SIG-M5 treated with dmso at 0.1 percent for 504 hours (cell line): ENCODE results near the gene CALCOCO1.
A peak's percentile ranks its signal among the peaks of the same experiment; 100 is the strongest.
"Not testable (repeated sequence)": the region's sequence is repeated elsewhere in the genome, so short reads cannot be mapped to it uniquely, and the experiment has no call there.

ENCODE experiments used
- DNase-seq: peaks from one replicate; lab custom pipeline; 2025; ENCODE audit not compliant: unreplicated experiment; lab: John Stamatoyannopoulos, UW

CALCOCO1 gene

DNA sequence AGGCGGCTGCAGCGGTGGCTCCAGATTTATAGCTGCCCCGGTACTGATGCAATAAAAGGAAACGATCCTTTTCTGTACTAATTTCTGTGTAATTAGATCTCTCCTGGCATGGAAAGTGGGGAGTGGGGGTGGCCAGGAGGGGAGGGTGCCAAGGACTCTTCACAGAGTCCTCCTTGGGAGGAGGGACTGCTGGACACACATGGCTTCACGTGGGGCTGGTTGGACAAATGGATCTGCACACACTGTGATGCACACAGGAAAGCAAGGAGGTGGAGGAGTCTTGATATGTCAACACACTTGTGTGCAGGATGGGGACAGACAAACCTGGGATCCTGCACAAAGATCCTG lies 27.6 kb downstream of the CALCOCO1 start:
- DNase-seq, result no peak

DNA sequence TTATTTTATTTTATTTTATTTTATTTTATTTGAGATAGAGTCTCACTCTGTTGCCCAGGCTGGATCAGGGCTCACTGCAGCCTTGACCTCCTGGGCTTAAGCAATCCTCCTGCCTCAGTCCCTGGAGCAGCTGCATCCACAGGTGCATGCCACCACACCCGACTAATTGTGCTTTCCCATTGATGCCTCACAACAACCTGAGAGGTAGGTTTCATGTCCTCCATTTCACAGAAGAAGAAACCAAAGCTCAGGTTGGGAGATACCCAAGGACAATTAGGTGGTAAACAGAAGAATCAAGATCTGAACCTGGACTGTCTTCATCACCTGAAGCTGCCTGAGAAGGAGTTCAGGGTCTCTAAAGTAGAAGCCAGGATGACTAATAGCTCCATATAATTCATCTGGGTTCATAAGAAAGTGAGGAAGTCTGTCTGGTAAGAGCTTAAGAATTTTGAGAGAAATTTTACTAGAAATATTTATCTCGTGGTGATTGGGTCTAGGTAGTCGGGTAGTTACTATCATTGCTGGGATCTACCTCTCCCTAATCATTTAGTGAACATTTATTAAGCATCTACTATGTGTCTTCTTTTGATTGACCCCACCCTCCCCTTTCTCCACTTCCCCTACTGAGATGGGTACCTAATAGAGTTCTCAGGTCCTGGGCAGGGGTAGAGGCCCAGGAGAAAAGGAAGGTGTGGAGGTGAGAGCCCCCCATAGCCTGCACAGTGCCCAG lies 28.1 kb downstream of the CALCOCO1 start:
- no peak for DNase-seq

GRCh38 chr12:53696655-53697331 lies 30.5 kb downstream of the CALCOCO1 start:
- no peak for DNase-seq

- peak; percentile 72 for DNase-seq
Measured at GRCh38 chr12:53696285-53696654, 31.0 kb downstream of the CALCOCO1 start.

DNA sequence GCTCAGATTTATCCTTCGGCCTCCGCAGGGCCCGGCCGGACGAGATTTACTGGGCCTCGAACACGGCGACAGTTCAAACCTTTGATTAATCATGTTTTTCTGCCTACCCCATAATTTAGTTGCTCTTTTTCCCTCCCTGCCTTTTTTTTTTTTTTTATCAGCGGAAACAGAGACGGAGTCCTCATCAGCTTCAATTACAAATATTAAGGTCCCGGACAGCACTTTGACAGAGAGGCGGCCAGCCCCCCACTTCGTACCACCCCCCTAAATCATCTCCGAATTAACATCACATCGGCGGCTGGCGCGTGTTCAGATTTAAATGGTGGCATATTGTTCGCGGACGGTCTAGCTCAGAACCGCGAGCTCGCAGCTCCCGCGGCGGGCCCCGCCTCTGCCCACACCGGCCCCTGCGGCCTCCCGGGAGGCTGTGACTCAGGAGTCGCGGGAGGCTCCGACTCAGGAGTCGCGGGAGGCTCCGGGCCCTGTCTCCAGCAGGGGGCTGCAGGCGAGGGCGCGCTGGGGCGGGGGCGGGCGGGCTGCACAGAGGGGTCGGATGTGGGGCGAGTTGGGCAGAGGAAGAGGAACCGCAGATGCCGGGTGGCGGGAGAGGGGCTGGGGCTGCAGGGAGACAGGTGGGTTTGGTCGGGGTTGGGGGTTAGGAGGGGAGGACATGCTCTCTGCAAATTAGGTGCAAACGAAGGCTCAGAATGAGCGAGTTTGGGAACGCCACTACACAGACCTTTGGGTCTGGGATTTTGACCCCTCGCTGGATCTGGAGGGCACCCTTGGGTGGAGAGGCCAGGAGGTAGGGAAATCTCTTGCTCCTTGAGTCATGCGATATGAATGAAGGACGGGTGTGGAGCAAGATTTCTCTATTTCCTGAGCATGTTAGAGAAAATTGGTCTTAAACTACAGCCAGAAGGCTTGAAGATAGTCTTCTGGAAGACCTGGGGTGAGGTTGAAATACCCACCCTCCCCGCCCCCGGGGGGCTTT lies 31.8 kb downstream of the CALCOCO1 start:
- no peak for DNase-seq

DNA sequence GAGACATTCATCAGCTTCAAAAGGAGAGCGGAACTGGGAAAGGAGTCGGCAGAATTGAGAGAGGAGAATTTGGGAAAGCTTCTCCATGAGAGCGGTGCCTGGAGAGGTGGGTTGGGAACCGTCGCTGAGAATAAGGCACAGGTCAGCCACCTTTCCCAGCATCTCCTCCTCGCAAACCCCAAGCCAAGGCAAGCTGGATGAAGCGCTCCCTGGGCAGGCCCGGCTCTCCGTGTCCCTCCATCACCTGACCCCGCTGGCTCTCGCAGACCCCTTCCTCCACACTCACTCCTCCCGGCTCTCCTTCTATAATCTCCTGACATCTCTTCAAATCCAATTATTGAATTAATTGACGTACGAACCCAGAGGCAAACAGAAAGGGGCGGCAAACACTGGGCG lies 32.5 kb downstream of the CALCOCO1 start:
- no peak for DNase-seq

GRCh38 chr12:53688134-53688533 lies 39.1 kb downstream of the CALCOCO1 start:
- DNase-seq, result no peak

DNA sequence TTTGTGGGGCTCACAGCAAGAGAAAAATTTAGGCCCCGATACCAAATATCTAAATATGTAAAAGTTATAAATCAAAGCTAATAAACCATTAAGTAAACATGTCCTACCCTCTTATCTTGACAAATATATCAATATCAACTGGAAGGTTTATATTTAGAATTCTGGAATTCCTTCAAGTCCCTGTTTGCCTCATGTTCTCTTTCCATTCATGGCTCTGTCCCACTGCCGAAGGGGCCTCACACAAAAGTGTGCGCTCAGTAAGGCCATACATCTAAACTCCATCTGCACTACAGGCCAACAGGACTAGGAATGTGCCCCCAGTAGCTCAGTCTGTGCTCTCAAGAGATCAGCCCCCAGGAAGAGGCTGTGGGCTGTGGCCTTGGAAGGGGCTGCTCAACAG lies 40.8 kb downstream of the CALCOCO1 start:
- DNase-seq, result no peak

DNA sequence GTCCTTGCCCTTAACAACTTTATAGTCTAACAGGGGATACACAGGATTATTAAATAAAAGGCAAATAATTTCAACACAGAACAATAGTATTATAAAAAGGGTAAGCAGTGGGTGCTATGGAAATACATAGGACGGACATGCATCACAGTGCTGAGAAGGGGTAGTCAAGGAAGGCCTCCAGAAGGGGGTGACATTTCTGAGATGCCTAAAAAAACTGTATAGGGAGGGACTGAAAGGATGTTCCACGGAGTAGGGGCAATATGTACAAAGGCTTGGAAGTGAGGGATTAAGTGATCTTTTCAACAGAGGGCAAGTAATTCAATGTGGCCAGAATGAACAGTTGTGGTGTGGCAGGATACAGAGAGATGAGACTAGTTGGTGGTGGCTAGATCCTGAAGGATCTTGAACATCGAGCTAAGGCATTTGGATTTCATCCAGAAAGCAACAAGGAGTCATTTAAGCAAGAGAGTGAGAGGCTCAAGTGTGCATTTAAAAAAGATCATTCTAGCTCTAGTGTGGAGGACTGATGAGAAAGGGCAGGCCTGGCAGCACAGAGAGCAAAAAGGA lies 42.5 kb downstream of the CALCOCO1 start:
- DNase-seq, result no peak

GRCh38 chr12:53683983-53684382 lies 43.3 kb downstream of the CALCOCO1 start:
- DNase-seq, result no peak

DNA sequence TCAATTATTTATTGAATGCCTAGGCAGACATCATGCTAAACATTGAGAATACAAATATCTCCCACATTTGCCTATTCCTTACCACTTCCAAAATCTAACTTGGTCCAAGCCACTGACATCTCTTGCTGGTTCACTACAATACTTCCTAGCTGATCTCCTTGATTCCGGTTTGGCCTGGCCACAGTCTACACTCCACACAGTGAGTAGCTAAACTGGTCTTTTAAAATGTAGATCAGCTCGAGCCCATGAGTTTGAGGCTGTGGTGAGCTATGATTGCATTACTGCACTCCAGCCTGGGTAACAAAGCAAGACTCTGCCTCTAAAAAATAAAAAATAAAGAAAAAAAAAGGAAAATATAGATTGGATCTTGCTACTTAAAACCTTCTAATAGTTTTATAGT lies 43.8 kb downstream of the CALCOCO1 start:
- DNase-seq, result no peak

GRCh38 chr12:53680061-53680460 lies 47.2 kb downstream of the CALCOCO1 start:
- not testable (repeated sequence) for DNase-seq

DNA sequence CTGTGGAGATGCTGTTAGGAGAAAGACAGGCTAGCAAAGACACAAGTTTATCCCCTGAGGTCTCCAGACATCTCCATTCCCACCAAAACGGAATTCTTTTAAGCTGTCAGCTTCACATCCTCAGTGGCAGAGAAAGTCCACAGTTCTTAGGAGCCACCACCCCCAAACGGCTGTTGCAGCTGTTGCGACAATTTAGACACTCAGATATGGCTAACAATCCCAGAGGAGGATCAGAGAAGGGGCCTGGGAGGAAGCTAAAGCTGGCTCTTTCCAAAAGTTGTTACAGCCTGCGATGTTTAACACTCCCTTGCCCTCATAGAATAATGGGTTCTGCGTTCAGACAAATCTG lies 49.5 kb downstream of the CALCOCO1 start:
- DNase-seq, result no peak

- no peak for DNase-seq
Measured at GRCh38 chr12:53677016-53677799, 50.0 kb downstream of the CALCOCO1 start.

GRCh38 chr12:53676656-53677015 lies 50.6 kb downstream of the CALCOCO1 start:
- no peak for DNase-seq

GRCh38 chr12:53675701-53676607 lies 51.3 kb downstream of the CALCOCO1 start, which contains the start of gene ATP5MC2:
Gene ATP5MC2 (minus strand): TSS chr12:53676083. CDS start chr12:53672614, 3,469 bp downstream.
- peak; percentile 99 for DNase-seq

DNA sequence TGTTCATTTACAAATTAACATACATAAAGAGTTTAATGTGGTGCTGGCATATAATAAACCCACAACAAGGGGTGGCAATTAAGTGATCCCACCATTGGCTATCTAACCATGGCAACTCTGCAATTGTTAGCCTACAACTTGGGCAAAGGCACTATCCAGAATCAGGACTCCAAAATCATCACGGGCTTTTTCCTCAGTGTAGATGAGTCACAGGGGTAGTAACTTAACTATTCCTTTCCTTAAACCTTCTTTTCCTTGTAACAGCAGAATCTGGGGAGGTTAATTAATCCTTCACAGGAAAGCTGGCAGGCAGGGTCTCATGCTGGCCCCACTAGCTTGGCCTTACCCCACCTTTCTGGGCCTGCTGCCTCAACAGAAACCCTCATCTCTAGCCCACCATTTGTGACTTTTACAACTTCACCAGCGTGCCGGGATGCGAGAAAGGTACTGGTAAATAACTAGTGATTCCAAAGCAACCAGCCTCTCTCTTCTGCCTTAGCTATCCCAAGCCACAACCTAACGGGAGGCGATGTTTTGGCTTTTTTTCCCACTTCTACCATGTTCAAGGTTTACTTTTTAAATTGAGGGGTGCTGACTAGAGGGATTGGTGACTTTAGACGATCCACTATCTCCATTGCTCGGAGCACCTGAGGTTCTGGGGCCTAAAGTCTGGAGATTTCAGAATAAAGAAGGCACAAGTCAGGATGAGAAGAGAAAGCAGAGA lies 52.1 kb downstream of the CALCOCO1 start:
- DNase-seq, result no peak

GRCh38 chr12:53670971-53671370 lies 56.3 kb downstream of the CALCOCO1 start:
- no peak for DNase-seq

DNA sequence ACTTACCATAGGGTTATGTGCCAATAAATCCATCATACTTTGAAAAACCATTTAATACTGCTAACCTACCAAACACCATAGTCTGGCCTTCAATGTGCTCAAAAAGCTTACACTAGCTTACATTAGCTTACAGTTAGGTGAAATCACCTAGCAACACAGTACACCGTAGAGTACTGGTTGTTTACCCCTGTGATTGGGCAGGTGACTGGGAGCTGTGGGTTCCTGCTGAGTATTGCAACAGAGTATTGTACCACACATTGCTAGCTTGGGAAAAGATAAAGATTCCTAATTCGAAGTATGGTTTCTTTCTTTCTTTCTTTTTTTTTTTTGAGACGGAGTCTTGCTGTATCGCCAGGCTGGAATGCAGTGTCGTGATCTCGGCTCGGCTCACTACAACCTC lies 56.9 kb downstream of the CALCOCO1 start:
- no peak for DNase-seq
